Measurements from ENCODE around the gene NFKBIE.

NFKBIE gene

GRCh38 chr6:44272529-44272928 is 7.2 kb upstream of the NFKBIE start:
- no peak for DNase-seq

- DNase-seq, result no peak
Observed at GRCh38 chr6:44271914-44272313, 6.6 kb upstream of the NFKBIE start.

GRCh38 chr6:44271406-44271723 is 6.0 kb upstream of the NFKBIE start:
- DNase-seq, result no peak

- DNase-seq, result peak; percentile 87
Observed at GRCh38 chr6:44270526-44271405, 5.4 kb upstream of the NFKBIE start.

- peak; percentile 63 for DNase-seq
Observed at GRCh38 chr6:44269921-44270525, 4.7 kb upstream of the NFKBIE start, which contains the start of gene TMEM151B. Gene TMEM151B (plus strand): TSS chr6:44270450. CDS start chr6:44270743, 293 bp downstream.

- no peak for DNase-seq
Observed at GRCh38 chr6:44269178-44269920, 4.0 kb upstream of the NFKBIE start.

GRCh38 chr6:44268095-44268628 is 2.8 kb upstream of the NFKBIE start:
- DNase-seq, result peak; percentile 89

- DNase-seq, result no peak
Observed at GRCh38 chr6:44267252-44267651, 1.9 kb upstream of the NFKBIE start.

GRCh38 chr6:44266347-44266746 is 996 bp upstream of the NFKBIE start:
- no peak for DNase-seq

GRCh38 chr6:44265722-44266233 is 427 bp upstream of the NFKBIE start:
- no peak for DNase-seq

GRCh38 chr6:44264154-44265006 is 971 bp downstream of the NFKBIE start:
- DNase-seq, result no peak

- DNase-seq, result no peak
Observed at GRCh38 chr6:44263354-44264100, 1.8 kb downstream of the NFKBIE start.

GRCh38 chr6:44262467-44263353 is 2.6 kb downstream of the NFKBIE start:
- DNase-seq, result no peak

- peak; percentile 68 for DNase-seq
Observed at GRCh38 chr6:44261581-44261980, 3.8 kb downstream of the NFKBIE start.

GRCh38 chr6:44260451-44261297 is 4.7 kb downstream of the NFKBIE start:
- DNase-seq, result no peak

- no peak for DNase-seq
Observed at GRCh38 chr6:44260011-44260410, 5.3 kb downstream of the NFKBIE start.

- DNase-seq, result no peak
Observed at GRCh38 chr6:44258921-44259320, 6.4 kb downstream of the NFKBIE start.

- DNase-seq, result no peak
Observed at GRCh38 chr6:44258325-44258863, 7.0 kb downstream of the NFKBIE start.

- no peak for DNase-seq
Observed at GRCh38 chr6:44257753-44258324, 7.5 kb downstream of the NFKBIE start.

All from NCI-H82 (cell line).